Uterus (tissue), 2 donors: Measurements from ENCODE around the gene CLP1.

Experiments
- CTCF ChIP-seq, 4 experiments: fragments of 200-600 bp in 2 of 4; fragments of 450-650 bp in 2 of 4; sonication (generic) in 2 of 4; IDR thresholded peaks; one replicate each; pipeline ENCODE4 v1.5.1; 2016 to 2019; ENCODE audit warnings: antibody characterized with exemption in 4 of 4, mild to moderate bottlenecking in 2 of 4, moderate library complexity in 1 of 4
- POLR2A ChIP-seq, 2 donors: fragments of 450-650 bp; IDR thresholded peaks; one replicate each; pipeline ENCODE4 v1.6.1; 2016; ENCODE audit warnings: antibody characterized with exemption in 2 of 2, mild to moderate bottlenecking in 1 of 2, moderate library complexity in 1 of 2

- TF ChIP-seq CTCF (IDR thresholded peaks at IDR 0.05) (no peak), POLR2A (IDR thresholded peaks at IDR 0.05) (no peak)
These were observed 10.2 kb upstream of the CLP1 start for GRCh38 chr11:57647372-57647771.
